ENCODE data around the gene R3HDM4.

R3HDM4 gene

DNA sequence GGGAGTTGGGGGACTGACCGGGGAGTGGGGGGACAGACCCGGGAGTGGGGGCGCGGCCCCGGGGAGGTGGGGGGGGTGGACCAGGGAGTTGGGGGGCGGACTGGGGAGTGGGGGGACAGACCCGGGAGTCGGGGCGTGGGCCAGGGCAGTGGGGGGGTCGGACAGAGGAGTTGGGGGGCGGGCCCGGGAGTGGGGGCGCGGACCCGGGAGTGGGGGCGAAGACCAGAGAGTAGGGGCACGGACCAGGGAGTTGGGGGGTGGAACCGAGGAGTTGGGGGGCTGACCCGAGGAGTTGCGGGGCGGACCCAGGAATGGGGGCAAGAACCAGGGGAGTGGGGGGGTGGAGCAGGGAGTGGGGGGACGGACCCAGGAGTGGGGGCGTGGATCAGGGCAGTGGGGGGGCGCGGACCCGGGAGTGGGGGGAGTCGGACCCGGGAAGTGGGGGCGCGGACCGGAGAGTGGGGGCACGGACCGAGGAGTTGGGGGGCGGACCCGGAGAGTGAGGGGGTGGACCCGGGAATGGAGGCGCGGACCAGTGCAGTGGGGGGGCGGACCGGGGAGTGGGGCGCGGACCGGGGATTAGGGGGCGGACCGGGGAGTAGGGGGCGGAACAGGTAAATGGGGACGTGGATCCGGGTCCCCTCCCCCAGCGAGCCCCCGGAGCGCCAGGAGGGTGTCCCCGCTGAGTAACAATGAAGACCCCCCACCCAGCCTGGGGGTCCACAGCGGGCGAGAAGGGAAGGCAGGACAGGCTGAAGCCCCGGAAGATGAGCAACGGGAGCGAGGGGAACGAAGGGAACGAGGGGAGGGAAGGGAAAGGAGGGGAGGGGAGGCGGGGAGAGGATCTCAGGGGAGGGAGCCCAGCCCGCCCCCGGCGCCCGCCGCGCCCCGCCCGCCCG is 589 bp downstream of the R3HDM4 start:
- no peak for DNase-seq (ENCODE audit: low read depth)

DNA sequence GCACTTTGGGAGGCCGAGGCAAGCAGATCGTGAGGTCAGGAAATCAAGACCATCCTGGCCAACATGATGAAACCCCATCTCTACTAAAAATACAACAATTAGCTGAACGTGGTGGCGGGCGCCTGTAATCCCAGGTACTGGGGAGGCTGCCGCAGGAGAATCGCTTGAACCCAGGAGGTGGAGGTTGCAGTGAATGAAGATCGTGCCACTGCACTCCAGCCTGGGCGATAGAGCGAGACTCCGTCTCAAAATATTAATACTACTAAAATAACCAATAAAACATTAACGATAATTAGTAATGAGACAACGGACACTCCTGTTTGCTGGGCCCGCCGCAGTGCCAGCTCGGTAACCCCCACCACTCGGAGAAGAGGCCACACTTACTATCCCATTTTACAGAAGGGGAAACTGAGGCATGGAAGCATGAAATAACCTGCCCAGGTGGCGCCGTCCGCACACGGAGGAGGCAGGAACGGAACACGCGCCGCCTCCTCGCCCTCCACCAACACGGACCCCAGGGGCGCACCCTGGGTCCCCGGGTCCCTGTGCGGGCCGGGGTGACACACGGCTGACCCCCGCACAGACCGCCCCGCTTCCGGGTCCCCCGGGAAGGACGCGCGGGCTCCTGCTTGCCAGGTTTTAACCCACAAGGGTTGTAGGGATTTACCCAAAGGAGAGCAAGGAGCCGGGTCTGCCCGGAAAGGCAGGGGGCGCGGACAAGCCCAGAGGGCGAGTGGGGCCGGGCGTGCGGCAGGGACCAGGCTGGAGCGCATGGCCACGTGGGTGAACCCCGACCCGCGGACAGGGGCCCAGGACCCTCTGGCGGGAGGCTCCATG is 1.6 kb downstream of the R3HDM4 start:
- DNase-seq (ENCODE audit: low read depth), result no peak

DNA sequence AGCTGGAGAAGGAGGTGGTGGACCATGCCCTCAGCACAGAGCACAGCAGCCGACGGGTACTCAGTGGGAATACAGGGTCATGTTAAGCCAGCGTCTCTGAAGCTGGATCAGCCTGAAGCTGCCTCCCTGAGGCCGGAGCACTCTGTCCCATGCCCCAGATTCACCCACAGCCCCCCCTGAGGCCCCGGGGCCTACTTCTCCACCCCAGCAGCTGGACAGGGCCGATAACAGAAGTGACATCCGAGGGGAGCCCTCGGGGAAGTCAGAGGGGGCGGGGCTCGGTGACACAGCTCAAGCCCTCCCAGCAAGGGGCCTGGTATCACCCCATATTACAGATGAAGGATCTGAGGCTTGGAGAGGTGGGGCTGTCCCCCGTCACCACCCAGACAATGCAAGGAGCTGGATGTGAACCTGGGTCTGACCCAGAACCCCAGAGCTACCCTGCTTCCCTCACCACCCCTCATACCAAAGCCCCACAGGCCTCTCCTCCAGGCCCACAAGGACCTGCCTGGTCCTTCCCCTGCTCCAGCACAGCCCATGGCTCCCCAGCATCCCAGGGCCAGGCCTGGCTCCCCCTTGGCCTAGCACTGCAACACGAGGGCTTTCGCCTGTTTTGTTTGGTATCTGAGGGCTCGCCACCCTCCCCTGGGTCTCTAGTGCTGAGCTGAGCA is 5.7 kb downstream of the R3HDM4 start:
- no peak for DNase-seq (ENCODE audit: low read depth)

DNA sequence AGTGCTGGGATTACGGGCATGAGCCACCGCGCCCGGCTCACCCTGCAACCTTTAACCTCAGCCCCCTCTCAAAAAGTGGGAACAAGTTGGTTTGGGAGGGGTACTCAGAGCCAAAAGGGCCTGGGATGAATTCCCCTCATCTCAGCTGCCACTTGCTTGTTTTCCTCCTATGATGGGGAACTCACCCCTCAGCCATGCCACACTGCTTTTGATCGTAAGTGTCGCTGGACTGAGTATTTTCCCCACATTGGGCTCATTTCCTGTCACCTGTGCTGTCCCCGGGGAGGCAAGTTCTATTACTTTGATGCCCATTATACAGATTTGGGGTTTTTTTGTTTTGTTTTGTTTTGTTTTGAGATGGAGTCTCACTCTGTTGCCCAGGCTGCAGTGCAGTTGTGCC is 6.5 kb downstream of the R3HDM4 start:
- DNase-seq (ENCODE audit: low read depth), result no peak

DNA sequence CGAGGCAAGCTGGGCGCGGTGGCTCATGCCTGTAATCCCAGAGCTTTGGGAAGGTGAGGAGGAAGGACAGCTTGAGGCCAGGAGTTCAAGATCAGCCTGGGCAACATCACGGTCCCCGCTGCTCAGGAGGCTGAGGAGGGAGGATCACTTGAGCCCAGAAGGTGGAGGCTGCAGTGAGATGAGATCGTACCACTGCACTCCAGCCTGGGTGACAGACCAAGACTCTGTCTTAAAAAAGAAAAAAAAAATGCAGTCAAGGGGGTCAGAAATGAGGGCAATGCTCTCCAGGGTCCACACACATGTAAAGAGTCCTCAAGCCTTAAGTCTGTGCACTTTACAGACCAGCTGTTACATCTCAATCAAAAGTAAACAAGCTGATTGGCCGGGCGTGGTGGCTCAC is 8.5 kb downstream of the R3HDM4 start:
- no peak for DNase-seq (ENCODE audit: low read depth)

DNA sequence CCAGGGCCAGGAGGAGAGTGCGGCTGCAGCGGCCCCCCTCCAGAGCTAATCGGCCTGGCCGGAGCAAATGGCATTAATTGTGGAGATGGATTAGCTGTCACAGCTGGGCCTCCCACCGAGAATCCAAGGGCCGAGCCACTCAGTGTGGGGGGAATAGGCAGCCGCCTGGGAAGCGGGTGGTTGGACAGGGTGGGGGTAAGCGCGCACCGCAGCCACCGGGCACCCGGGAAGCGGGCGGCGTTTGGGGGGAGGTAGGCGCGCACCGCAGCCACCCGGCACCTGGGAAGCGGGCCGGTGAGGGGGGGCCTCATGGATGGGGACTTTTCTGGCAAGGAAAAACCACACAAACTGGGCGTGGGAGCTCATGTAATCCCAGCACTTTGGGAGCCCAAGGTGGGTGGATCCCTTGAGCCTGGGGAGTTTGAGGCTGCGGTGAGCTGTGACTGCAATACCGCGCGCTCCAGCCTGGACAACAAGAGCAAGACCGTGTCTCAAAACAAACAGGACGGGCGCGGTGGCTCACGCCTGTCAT is 9.7 kb downstream of the R3HDM4 start:
- no peak for DNase-seq (ENCODE audit: low read depth)

DNA sequence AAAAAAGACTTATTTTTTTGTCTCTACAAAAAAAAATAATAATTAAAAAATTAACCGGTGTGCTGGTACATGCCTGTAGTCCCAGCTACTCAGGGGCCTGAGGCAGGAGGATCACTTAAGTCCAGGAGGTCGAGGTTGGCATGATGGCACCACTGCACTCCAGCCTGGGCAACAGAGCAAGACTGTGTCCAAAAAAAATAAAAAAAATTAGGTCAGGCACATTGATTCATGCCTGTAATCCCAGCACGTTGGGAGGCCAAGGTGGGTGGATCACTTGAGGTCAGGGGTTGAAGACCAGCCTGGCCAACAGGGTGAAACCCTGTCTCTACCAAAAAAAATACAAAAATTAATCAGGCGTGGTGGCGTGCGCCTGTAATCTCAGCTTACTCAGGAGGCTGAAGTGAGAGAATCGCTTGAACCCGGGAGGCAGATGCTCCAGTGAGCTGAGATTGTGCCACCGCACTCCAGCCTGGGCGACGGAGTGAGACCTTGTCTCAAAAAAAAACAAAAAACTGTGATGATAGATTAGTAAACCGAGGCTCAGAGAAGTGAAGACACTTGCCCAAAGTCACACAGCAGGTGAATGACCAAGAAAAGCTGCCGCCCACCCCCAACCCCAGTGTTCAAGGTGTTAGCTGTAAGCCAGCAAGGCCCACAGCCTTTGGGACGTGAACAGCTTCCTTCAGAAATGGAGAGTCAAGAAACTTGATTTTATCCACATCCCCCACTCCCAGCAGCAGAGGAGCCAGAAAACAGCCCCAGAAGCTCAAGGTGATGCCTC is 10.4 kb downstream of the R3HDM4 start:
- DNase-seq (ENCODE audit: low read depth), result no peak

DNA sequence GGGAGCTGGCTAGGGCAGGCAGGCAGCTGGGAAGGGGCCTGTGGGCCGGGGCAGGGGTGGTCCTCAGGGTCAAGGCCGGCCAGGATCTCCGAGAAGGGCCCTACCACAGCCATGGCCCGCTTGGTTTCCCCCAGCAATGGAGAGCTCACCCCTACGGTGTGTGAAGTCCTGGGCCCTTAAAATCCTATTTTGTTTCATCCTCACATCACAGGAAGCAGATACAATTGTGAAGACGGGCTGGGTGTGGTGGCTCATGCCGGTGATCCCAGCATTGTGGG is 11.0 kb downstream of the R3HDM4 start:
- DNase-seq (ENCODE audit: low read depth), result no peak

DNA sequence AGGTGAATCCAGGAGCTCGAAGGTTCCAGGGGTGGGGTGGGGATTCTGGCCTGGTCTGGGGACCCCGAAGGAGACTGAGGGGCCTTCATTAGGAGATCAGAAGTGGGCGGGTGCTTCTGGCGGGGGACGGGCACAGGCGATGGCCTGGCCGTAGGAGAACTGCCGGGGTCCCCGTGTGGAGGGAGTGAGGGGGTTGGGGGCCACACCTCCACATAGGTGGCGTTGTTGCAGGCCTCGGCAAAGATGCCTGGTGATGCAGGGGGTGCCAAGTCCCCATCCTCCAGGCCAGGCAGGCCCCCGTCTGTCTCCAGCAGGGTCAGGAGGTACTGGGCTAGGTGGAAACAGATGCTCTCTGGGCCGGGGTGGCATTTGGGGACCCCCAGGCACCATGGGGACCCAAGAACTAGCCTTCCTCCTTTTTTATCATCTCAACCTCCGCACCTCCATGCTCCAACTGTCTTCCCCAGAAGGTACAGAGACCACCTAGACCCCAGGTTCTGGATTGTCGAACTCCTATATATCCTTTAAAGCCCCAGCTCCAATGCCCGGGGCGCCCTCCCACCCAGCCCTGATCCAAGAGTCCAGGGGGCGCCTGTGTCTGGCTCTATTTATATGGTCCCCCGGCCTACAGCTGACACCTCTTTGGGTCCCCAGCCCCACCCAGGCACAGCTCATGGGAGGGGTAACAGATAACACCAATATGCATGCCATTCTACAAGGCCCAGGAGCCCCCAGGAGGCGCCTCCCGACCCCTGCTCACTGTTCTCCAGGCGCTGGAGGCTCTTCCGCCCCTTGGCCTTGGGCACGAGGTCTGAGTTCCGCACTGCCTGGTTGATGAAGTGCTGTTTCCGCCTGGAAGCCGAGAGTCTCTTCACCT is 11.6 kb downstream of the R3HDM4 start:
- no peak for DNase-seq (ENCODE audit: low read depth)

DNA sequence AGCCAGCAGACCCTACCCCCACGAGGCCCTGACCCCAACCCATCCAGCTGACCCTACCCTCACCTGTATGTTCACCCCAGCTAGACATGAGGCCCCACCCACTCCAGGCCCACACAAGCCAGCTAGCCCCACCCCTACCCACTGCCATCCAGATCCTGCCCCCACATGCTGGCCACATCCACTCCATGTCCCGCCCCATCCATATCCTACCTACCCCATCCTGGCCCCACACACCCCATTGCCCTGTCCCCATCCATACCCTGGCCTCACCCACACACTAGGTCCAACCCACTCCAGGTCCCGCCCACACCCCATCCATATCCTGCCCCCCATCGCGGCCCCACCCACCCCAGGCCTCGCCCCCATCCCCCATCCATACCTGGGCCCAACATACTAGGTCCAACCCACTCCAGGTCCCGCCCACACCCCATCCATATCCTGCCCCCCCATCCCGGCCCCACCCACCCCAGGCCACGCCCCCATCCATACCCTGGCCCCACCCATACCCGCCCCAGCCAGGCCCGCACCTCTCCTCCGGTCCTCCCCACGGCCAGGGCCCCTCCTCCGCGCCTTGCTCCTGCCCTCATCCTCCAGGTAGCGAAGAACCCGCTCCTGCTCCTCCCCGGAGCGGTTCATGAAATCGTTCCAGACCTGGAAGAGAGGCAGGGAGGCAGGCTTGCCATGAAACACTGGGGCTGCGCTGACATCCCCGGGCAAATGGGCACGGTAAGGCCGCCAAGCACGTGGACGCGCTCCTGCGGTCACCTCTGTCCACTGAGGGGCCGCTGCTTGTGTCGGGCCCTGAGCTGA is 12.5 kb downstream of the R3HDM4 start:
- no peak for DNase-seq (ENCODE audit: low read depth)

DNA sequence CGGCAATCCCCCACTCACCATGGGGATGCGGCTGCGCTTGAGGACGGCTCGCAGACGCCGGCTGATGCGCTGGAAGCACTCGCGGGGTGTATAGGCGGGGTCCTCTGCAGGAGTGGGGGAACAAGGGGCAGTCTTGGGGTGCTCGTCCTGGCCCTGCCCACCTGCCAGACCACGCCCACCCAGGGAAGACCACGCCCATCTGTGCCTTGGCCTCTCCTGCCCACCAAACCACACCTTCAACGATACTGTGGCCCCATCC is 13.0 kb downstream of the R3HDM4 start:
- DNase-seq (ENCODE audit: low read depth), result no peak

DNA sequence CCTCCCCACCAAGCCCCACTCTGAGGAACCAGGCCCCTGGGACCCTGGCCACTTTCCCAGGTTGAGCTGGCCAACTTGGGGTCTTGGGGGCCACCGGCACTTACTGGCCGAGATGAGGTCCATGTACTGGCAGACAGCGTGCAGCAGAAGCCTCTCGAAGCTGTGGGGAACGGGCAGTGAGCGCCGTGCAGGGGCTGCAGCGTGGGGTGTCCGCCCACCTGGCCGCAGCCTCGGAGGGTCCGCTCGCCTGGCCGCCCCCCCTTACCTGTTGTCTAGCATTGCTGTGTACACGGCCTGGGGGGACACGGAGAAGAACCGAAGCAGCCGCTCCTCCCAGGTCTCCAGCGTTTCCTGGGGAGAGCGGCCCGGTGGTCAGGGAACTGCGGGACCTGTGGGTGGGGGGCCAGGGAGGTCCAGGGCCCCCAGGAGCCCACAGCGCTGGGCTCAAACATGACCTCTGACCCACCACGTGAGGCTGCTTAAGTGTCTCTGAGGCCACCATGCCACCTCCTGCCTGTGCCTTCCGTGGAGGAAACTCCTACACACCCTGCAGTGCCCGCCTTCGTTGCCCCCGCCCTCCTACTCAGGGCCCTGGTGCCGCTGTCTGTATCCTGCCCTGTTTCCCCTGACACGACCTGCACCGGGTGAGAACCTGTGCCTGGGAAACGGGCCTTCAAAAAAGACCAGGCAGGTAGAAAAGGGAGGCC is 13.5 kb downstream of the R3HDM4 start:
- no peak for DNase-seq (ENCODE audit: low read depth)

DNA sequence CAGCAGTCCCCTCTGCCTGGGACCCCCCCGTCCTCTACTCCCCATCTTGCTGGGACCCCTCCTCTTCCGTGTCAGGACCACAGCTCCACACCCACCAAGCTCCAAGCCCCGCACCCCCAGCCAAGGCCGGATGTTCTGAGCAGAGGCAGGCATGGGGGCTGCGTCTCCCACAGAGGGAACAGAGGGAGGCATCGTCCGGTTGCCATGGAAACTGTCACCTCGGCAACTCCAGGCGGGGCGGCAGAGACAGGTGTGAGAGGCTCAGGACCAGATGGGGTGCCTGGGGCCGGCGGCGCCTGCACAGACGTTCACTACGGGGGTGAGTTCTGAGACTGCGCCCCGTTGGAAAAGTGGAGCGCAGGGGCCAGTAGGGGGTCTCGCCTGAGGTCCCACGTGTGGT is 14.4 kb downstream of the R3HDM4 start:
- DNase-seq (ENCODE audit: low read depth), result no peak

DNA sequence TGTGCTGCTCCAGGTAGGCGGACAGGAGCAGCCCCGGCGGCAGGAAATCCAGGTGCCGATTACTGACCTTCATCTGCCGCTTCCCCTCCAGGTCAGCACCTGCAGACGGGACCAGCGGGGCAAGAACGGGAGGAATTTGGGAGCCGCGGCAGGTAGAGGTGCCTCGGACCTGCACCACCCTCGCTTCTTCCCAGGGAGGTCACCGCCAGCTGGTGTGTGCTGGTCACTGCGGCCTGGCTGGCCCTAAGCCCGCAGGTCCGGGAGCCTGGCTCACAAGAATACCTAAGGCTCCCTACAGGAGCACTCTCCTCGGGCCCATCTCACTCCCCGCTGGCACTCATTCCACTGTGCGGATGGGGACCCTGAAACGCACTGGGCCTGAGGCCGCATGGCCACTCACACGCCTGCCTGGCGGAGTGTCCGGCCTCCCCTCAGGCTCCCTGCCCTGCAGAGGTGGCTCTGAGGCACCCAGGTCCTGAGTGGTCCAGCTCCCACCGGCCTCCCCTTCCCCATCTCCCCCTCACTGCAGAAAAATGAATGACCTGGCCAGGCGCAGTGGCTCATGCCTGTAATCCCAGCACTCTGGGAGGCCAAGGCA is 15.5 kb downstream of the R3HDM4 start:
- no peak for DNase-seq (ENCODE audit: low read depth)

DNA sequence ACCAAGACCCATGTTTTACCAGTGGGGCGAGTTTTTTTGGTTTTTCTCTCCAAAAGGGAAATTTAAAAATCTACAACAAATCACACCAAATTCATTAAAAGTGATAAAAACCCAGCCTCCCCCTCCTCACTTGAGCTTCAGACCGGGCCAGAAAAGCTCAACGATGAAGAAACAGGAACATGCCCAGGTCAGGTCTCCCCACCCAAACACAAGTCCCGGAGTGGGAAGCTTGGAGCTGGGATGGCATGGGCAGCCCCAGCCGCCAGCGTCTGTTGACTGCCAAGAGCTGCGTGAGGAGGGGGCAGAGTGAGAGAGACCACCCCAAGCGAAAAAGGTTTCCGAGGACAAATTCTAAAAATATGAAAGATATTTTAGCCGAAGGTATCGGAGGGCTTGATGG is 16.0 kb downstream of the R3HDM4 start:
- DNase-seq (ENCODE audit: low read depth), result no peak

DNA sequence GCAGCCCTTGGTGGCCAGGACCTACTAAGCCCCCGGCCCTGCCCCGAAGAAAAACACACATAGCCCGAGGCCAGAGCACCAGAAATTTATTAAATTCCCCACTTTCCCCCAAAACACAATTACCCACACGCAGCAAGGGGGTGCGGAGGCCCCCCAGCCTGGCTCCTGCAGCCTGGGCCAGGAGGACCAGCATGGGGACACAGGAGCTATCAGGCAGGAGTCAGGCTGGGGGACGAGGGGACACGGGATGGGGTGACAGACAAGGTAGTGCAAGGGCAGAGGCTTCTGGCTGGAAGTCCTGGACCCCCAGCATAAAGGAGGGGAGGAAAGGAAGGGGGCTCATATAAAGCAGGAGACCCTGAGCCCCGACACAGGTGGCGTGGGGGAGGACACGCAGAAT is 16.6 kb downstream of the R3HDM4 start:
- no peak for DNase-seq (ENCODE audit: low read depth)

DNA sequence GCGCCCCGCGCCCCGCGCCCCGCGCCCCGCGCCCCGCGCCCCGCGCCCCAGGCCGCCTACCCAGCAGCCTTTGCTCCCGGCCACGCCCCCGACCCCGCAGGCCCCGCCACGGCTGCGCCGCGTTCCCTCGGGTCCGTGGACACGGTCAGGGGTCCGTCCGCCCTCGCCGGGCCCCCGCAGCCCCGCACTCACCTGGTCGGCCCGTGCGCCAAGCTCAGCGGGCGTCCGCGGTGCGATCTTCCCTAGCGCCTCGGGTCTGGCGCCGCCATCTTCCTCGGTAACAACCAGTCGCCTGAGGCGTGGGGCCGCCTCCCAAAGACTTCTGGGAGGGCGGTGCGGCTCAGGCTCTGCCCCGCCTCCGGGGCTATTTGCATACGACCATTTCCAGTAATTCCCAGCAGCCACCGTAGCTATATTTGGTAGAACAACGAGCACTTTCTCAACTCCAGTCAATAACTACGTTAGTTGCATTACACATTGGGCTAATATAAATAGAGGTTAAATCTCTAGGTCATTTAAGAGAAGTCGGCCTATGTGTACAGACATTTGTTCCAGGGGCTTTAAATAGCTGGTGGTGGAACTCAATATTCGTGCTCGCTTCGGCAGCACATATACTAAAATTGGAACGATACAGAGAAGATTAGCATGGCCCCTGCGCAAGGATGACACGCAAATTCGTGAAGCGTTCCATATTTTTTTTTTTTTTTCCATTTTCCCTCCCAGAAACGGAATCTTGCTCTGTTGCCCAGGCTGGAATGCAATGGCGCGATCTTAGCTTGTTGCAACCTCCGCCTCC is 19.9 kb downstream of the R3HDM4 start, which contains the start of the genes MED16 and RNU6-9:
MED16 (minus strand) TSS at position 294 of the 796 bp plus-strand sequence. CDS start 2,056 bp downstream, outside the sequence.
RNU6-9 (plus strand) TSS at position 591 of the 796 bp plus-strand sequence.
- peak; percentile 92 for DNase-seq (ENCODE audit: low read depth)

DNA sequence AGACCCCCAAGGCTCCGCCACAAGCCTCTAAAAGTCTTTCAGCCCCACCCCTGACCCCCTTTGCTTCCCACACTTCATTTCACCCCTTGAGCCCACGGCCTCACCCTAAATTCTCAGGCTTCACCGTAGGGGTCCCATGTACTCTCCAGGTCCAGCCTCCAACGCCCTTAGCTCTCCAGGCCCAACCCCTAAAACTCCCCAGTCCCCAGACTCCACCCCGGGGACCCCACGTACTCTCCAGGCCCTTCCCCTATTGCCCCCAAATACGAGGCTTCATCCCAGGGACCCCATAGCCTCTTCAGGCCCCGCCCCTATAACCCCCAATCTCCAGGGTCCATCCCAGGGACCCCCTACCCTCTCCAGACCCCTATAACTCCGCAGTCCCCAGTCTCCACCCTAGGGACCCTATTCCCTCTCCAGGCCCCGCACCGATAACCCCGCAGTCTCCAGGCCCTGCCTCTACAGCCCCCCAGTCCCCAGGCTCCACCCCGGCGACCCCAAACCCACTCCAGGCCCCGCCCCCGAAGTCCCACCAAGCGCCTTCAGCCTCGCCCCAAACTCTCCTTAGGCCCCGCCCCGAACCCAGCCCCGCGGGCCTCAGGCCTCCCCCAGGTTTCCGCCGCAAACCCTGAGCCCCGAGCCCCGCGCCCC is 20.7 kb downstream of the R3HDM4 start:
- no peak for DNase-seq (ENCODE audit: low read depth)
